BLaER1 (cell line): ENCODE results near the gene WAC.

ENCODE experiments used
- H3K27ac ChIP-seq: shearing (Covaris generic); formaldehyde crosslinking; 2 replicates; pipeline ENCODE4 v1.8.1; 2022
- H3K27me3 ChIP-seq: shearing (Covaris generic); formaldehyde crosslinking; 2 replicates; pipeline ENCODE4 v1.8.1; 2022
- H3K36me3 ChIP-seq: shearing (Covaris generic); formaldehyde crosslinking; 2 replicates; pipeline ENCODE4 v1.8.1; 2022
- H3K4me1 ChIP-seq: shearing (Covaris generic); formaldehyde crosslinking; 2 replicates; pipeline ENCODE4 v1.8.1; 2022
- H3K4me2 ChIP-seq: shearing (Covaris generic); formaldehyde crosslinking; 2 replicates; pipeline ENCODE4 v1.8.1; 2022
- H3K4me3 ChIP-seq: shearing (Covaris generic); formaldehyde crosslinking; 2 replicates; pipeline ENCODE4 v1.8.1; 2022
- H3K9ac ChIP-seq: shearing (Covaris generic); formaldehyde crosslinking; 2 replicates; pipeline ENCODE4 v1.8.1; 2022
- H3K9me3 ChIP-seq: shearing (Covaris generic); formaldehyde crosslinking; 2 replicates; pipeline ENCODE4 v1.8.1; 2022
- H4K20me1 ChIP-seq: shearing (Covaris generic); formaldehyde crosslinking; 2 replicates; pipeline ENCODE4 v1.8.1; 2022
- Cebpa-rat ChIP-seq: shearing (Covaris generic); IDR thresholded peaks from 2 replicates; pipeline ENCODE4 v1.8.1; 2022

Gene WAC

GRCh38 chr10:28545967-28546644, 13.2 kb downstream of the WAC start:
- Histone ChIP-seq H3K4me3 (no peak overlapping the region), H3K4me2 (no peak overlapping the region), H3K36me3 (peaks cover 91% of the 10 kb centered on the region), H3K27ac (no peak overlapping the region), H3K9ac (no peak overlapping the region), H3K9me3 (no peaks in the 10 kb centered on the region), H4K20me1 (peaks cover 100% of the 10 kb centered on the region), H3K4me1 (no peaks in the 10 kb centered on the region; the same call in 1 of the 2 replicates), H3K27me3 (no peaks in the 10 kb centered on the region)
- no peak for TF ChIP-seq Cebpa-rat

- H3K27me3 ChIP-seq: no peaks in the 10 kb centered on the region
- H3K4me3 ChIP-seq: no peak overlapping the region
- peaks cover 100% of the 10 kb centered on the region for H4K20me1 ChIP-seq
- peaks cover 81% of the 10 kb centered on the region for H3K36me3 ChIP-seq
- no peak overlapping the region for H3K9ac ChIP-seq
- peaks cover 7% of the 10 kb centered on the region; the same call in 1 of the 2 replicates for H3K4me1 ChIP-seq
- no peak overlapping the region for H3K4me2 ChIP-seq
- H3K9me3 ChIP-seq: no peaks in the 10 kb centered on the region
- H3K27ac ChIP-seq: no peak overlapping the region
- TF ChIP-seq Cebpa-rat: no peak
These were observed 16.0 kb downstream of the WAC start for GRCh38 chr10:28548781-28549498.

GRCh38 chr10:28551086-28551485, 18.2 kb downstream of the WAC start:
- Histone ChIP-seq H3K4me3 (no peak overlapping the region), H3K27me3 (no peaks in the 10 kb centered on the region), H3K27ac (no peak overlapping the region), H4K20me1 (peaks cover 100% of the 10 kb centered on the region), H3K9me3 (no peaks in the 10 kb centered on the region), H3K9ac (no peak overlapping the region), H3K36me3 (peaks cover 82% of the 10 kb centered on the region), H3K4me2 (no peak overlapping the region), H3K4me1 (peaks cover 25% of the 10 kb centered on the region; the same call in 1 of the 2 replicates)
- no peak for TF ChIP-seq Cebpa-rat

GRCh38 chr10:28552775-28553174, 19.9 kb downstream of the WAC start:
- Histone ChIP-seq H3K27me3 (no peaks in the 10 kb centered on the region), H3K4me1 (peaks cover 34% of the 10 kb centered on the region; the same call in 1 of the 2 replicates), H3K4me2 (no peak overlapping the region), H3K27ac (no peak overlapping the region), H4K20me1 (peaks cover 100% of the 10 kb centered on the region), H3K36me3 (peaks cover 84% of the 10 kb centered on the region), H3K9ac (no peak overlapping the region), H3K4me3 (no peak overlapping the region), H3K9me3 (no peaks in the 10 kb centered on the region)
- TF ChIP-seq Cebpa-rat: no peak

GRCh38 chr10:28554009-28554408, 21.1 kb downstream of the WAC start:
- no peak overlapping the region for H3K4me2 ChIP-seq
- peaks cover 100% of the 10 kb centered on the region for H4K20me1 ChIP-seq
- H3K4me1 ChIP-seq: peaks cover 34% of the 10 kb centered on the region; the same call in 1 of the 2 replicates
- H3K4me3 ChIP-seq: no peak overlapping the region
- no peak for TF ChIP-seq Cebpa-rat
- no peaks in the 10 kb centered on the region for H3K27me3 ChIP-seq
- H3K27ac ChIP-seq: no peak overlapping the region
- peaks cover 84% of the 10 kb centered on the region for H3K36me3 ChIP-seq
- no peaks in the 10 kb centered on the region for H3K9me3 ChIP-seq
- H3K9ac ChIP-seq: no peak overlapping the region

GRCh38 chr10:28554952-28555351, 22.0 kb downstream of the WAC start:
- H3K4me3 ChIP-seq: no peak overlapping the region
- no peak overlapping the region for H3K9ac ChIP-seq
- no peaks in the 10 kb centered on the region for H3K9me3 ChIP-seq
- no peaks in the 10 kb centered on the region for H3K27me3 ChIP-seq
- H4K20me1 ChIP-seq: peaks cover 100% of the 10 kb centered on the region
- peaks cover 34% of the 10 kb centered on the region; the same call in 1 of the 2 replicates for H3K4me1 ChIP-seq
- no peak for TF ChIP-seq Cebpa-rat
- H3K27ac ChIP-seq: no peak overlapping the region
- no peak overlapping the region; the same call in 1 of the 2 replicates for H3K4me2 ChIP-seq
- H3K36me3 ChIP-seq: peaks cover 84% of the 10 kb centered on the region

GRCh38 chr10:28555358-28555757, 22.4 kb downstream of the WAC start:
- Histone ChIP-seq H3K9me3 (no peaks in the 10 kb centered on the region), H3K4me2 (peak overlapping the region; percentile 4; the same call in 1 of the 2 replicates), H3K9ac (no peak overlapping the region), H3K36me3 (peaks cover 84% of the 10 kb centered on the region), H3K4me3 (no peak overlapping the region), H3K27me3 (no peaks in the 10 kb centered on the region), H4K20me1 (peaks cover 100% of the 10 kb centered on the region), H3K4me1 (peaks cover 34% of the 10 kb centered on the region; the same call in 1 of the 2 replicates), H3K27ac (no peak overlapping the region)
- no peak for TF ChIP-seq Cebpa-rat

GRCh38 chr10:28556142-28556541, 23.2 kb downstream of the WAC start:
- TF ChIP-seq Cebpa-rat: no peak
- Histone ChIP-seq H3K4me2 (peak overlapping the region; percentile 33; the same call in 1 of the 2 replicates), H3K9ac (no peak overlapping the region), H3K4me1 (peaks cover 34% of the 10 kb centered on the region; the same call in 1 of the 2 replicates), H3K36me3 (peaks cover 87% of the 10 kb centered on the region), H3K27ac (no peak overlapping the region), H3K27me3 (no peaks in the 10 kb centered on the region), H4K20me1 (peaks cover 100% of the 10 kb centered on the region), H3K4me3 (no peak overlapping the region), H3K9me3 (no peaks in the 10 kb centered on the region)

GRCh38 chr10:28558186-28558585, 25.3 kb downstream of the WAC start:
- no peak for TF ChIP-seq Cebpa-rat
- Histone ChIP-seq H4K20me1 (peaks cover 100% of the 10 kb centered on the region), H3K36me3 (peaks cover 88% of the 10 kb centered on the region)

More at GRCh38 chr10:28558186-28558585, 25.3 kb downstream of the WAC start:
- H3K27ac ChIP-seq: no peak overlapping the region
- H3K27me3 ChIP-seq: no peaks in the 10 kb centered on the region
- no peak overlapping the region for H3K4me2 ChIP-seq
- no peak overlapping the region for H3K9ac ChIP-seq
- H3K4me3 ChIP-seq: no peak overlapping the region
- peaks cover 27% of the 10 kb centered on the region; the same call in 1 of the 2 replicates for H3K4me1 ChIP-seq
- H3K9me3 ChIP-seq: no peaks in the 10 kb centered on the region
